GM12874 (cell line): ENCODE data around the gene PRPF8.

Experiments
- TF ChIP-seq, protein P1 (sequence below): IDR thresholded peaks from 2 replicates; pipeline ENCODE4 v1.5.1; 2011; ENCODE audit warnings: low read depth, mild to moderate bottlenecking, control low read depth, low read length, moderate library complexity; ENCODE audit not compliant: insufficient read depth

Gene PRPF8

DNA sequence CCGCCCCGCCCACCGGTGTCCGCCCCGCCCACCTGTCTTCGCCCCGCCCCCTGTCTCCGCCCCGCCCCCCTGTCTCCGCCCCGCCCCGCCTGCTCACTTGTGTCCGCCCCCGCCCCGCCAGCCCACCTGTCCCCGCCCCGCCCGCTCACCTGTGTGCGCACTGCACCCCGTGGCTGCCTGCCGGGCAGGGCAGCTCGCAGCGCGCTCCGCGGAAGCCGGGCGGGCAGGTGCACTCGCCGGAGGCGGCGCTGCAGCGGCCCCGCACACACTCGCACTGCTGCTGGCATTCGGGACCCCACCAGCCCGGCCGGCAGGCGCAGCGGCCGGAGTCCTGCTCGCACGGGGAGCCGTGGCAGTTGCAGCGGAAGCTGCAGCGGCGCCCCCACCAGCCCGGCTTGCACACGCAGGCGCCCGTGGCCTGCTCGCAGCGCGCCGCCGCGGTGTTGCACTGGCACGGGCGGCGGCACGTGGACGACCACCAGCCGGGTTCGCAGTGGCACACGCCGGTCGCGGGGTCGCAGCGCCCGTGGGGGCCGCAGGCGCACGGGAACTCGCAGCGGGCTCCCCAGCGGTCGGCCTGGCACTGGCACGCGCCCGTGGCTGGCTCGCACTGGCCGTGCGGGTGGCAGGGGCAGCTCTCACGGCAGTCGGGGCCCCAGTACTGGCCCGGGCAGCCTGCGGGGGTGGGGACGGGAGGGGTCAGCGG is 41.2 kb downstream of the PRPF8 start:
- TF ChIP-seq, protein P1, sequence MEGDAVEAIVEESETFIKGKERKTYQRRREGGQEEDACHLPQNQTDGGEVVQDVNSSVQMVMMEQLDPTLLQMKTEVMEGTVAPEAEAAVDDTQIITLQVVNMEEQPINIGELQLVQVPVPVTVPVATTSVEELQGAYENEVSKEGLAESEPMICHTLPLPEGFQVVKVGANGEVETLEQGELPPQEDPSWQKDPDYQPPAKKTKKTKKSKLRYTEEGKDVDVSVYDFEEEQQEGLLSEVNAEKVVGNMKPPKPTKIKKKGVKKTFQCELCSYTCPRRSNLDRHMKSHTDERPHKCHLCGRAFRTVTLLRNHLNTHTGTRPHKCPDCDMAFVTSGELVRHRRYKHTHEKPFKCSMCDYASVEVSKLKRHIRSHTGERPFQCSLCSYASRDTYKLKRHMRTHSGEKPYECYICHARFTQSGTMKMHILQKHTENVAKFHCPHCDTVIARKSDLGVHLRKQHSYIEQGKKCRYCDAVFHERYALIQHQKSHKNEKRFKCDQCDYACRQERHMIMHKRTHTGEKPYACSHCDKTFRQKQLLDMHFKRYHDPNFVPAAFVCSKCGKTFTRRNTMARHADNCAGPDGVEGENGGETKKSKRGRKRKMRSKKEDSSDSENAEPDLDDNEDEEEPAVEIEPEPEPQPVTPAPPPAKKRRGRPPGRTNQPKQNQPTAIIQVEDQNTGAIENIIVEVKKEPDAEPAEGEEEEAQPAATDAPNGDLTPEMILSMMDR = peak; percentile 44

DNA sequence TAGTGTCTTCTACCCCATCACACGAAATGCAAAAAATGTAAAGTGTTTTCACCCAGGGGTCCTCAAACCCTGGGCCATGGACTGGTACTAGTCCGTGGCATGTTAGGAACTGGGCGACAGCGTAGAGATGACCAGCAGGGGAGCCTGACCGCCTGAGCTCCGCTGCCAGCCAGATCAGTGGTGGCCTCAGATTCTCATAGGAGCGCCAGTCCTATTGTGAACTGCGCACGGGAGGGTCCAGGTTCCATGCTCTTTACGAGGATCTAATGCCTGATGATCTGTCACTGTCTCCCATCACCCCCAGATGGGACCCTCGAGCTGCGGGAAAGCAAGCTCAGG is 43.6 kb downstream of the PRPF8 start:
- TF ChIP-seq, protein P1 = no peak

DNA sequence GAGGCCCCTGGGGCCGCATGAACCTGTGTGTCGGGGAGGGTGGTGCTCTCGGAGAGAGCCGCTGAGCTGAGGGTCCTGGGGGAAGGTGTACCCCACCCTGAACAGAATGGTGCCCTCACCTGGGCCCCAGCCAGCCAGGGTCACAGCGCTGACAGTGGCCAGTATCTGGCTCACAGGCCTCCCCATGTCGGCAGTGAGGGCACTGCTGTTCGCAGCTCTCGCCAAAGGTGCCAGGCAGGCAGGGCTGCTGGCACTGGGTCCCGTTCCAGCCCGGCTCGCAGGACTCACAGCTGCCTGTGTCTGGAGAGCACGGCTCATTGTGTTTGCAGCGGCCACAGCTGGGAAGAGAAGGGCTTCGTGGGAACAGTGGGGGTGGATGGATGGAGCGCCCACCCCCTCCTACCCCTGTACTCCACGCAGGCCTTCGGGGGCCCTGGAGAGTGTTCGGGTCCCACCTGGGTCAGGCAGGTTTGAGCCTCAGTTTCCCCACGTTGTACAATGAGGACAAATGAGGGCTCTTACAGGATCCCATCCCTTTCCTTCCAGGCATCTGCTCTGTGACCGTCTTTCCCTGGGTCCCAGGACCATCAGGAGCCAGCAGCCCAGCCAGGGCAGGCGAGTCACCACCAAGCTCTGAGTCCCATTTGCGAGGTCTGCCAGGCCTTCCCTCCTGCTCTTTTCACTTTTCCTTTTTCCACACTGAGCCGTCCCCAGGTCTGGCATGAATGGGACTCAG is 44.2 kb downstream of the PRPF8 start:
- TF ChIP-seq, protein P1 = no peak

DNA sequence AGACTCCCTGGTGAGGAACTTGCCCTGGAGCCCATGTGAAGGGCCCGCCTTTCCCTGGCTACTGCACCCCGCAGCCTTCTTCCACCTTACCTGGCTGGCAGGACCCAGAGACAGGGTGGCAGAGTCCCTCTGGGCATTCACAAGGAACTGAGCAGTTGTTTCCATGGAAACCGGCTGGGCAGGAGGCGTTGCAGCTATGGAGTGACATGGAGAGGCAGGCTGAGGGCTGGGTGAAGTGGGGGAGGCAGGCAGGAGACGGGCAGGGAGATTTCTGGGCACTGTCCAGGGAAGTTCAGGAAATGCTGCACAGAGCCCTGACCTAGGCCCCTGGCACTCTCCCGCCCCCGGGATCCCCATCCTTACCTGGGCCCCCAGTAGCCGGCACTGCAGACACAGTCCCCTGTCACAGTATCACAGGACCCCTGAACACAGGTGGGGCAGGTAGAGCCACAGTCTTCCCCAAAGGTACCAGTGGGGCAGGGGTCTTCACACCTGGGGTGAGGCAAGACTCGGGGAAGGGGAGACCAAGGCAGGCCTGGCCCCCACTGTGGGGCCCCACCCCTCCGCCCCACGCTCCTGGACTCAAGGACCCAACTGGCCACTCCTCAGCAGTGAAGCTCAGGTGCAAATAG is 45.0 kb downstream of the PRPF8 start:
- TF ChIP-seq, protein P1 = no peak

DNA sequence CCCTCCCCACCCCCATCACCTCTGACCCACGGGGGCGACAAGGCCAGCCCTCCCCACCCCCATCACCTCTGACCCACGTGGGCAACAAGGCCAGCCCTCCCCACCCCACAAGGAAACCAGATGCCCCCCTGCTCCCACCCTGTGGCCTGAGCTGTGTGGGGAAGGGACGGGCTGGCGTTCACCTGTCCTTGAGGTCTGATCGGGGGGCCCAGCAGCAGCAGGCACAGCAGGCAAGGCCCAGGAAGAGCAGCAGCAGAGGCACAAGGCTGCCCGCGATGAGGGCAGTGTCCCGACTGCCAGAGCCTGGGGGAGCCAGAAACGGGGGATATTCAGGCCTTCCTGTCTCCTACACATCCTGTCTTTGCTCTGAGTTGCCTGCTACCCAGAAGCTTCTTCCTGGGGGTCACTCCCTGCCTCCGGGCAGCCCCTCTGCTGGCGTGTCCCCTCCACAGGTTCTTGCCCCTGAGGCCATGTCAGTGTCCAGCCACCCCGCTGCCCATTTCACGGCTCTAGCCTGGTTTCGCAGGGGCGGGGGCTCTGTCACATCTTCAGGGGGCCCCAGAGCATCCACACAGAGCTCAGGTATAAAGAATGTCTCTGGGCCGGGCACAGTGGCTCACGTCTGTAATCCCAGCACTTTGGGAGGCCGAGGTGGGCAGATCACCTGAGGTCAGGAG is 45.9 kb downstream of the PRPF8 start:
- TF ChIP-seq, protein P1 = no peak

DNA sequence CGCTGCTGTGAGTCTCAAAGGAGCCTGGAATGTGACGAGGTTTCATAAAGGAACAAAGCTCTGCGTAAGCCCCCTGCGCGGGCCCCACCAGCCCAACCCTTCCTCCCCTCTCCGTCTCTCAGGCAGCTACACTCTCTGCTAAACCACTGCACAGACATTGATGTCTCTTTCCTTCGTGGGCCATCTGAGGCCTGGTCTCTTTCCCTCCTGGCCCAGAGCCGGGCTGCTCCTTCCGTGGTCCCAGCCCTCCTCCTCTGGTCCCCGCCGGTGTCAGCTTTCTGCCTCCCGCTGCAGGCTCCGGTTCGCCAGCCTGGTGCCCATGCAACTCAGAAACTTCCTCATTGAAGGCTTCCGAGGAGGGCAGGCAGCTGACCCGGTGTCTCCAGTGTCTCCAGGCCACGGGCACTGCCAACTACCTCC is 46.5 kb downstream of the PRPF8 start:
- TF ChIP-seq, protein P1 = no peak

DNA sequence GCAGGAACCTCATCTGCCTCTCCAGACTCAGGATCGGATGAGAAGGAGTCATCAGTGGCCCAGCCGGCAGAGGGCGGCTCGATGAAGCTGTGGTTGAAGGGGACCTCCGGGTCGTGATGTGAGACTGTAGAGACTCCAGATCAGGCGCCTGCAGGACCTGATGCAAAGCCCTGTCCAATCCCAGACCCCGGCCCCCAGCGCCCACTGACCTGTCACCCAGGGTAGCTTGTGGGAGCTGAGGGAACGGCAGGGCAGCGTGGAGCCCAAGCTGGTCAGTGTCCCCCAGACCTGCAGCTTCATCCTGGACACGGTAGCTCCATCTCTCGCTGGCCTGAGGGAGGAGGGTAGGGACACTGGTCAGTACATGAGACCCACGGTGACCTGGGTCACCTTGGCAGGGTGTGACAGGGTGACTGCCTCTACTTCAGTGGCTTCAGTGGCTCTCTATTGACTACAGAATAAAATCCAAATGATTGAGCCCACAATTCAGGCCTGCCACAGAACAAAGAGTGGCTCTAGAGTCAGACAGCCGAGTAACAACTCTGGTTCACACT is 47.9 kb downstream of the PRPF8 start:
- TF ChIP-seq, protein P1 = no peak
